NCI-H345 (cell line): ENCODE measurements around the gene FYB1.

ENCODE experiments used
- DNase-seq: peaks from one replicate; lab custom pipeline; 2025; lab: John Stamatoyannopoulos, UW

The FYB1 gene

DNA sequence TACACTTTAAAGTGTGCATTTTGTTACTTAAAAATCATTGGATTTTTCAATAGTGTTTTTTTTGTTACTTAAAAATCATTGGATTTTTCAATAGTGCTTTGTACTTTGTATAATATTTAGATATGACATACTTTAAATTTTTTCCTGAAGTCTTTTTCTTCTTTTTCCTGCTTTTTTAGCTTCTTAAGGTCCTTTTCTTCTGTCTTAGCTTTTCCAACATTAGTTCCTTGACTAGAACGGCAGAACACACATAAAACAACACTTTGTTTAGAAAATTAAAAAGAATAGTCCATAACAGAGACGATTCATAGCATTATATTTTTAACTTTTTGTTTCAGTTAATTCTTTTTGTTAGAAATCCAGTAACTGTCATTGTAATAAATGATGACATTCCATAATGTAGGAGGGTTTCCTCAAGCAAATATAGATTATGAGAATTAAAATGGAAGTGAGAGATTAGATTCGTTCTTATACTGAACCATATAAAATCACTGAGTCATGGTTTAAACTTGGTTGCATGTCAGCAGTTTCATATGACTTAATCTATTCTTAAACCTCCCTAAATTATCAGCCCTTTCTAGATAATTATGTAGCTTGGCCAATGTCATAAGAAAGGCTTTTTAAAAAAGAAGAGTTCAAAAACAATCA, 99.8 kb downstream of the FYB1 start:
- DNase-seq: no peak

DNA sequence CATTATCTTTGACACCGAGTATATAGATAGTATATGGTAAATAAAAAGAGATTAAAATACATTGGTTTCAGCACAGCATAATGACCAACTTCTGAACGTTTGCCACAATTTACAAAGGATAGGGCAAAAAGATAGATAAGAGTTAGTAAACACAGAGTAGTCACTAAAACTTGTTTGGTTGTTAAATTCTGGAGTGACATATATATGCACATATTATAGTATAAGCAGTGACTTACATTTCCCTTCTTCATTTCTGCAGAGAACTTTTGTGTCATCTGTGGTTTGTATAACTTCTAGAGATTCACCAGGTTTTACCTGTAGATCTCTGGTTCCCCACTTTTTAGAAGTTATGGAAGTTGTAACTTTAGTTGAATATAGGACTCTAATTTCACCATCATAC, 100.7 kb downstream of the FYB1 start:
- DNase-seq: no peak

DNA sequence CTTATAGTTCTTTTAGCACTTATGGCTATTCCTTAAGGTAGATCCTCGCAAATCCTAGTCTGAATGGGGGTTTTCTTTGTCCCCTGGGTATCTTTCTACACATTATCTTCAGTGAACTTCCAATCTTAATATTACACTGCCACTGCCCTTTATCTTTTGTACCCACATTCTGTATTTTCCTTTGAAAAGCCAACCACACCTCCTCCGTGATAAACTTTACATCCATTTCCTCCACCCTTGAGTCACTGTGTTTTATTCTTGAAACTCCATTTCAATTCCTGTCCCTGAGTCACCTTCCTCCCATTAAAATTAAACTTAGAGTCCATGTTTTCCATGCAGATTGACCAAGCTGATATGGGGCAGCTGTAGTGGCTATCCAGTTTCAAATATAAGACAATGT, 102.0 kb downstream of the FYB1 start:
- DNase-seq: no peak

DNA sequence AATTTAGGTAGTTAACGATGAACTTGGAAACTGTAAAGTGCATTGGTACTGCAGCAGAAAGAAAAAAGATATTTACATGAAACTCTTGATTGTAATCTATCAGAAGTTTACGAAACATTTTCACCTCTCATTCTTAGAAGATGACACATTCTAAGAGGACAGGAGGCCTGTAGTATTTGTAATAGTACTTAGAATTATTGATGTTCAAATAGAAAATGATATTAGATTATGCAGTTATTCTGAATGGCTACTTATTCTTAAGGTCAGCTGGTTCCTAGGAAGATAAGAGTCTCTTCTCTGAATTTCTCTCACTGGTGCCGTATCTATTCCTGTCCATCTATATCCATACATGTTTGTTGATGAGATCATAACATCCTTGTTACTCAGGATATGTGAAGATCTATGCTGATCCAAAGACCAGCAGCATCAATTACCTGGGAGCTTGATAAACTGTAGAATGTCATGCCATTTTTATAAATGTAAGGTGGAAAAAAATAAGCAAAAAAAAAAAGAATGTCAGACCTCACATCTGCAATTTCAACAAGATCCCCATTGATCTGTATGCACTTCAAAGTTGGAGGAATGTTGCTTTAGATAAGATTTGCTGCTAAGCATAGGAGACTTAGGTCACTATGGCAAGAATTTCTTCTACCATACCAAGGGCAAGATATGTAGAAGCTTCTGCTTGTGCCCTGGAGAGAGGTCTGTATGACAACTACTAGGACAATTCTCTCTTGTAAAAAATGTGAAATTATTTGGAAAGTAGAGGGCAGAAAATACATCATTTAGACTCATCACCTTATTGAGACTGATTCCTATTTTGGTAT, 102.8 kb downstream of the FYB1 start:
- DNase-seq: no peak

DNA sequence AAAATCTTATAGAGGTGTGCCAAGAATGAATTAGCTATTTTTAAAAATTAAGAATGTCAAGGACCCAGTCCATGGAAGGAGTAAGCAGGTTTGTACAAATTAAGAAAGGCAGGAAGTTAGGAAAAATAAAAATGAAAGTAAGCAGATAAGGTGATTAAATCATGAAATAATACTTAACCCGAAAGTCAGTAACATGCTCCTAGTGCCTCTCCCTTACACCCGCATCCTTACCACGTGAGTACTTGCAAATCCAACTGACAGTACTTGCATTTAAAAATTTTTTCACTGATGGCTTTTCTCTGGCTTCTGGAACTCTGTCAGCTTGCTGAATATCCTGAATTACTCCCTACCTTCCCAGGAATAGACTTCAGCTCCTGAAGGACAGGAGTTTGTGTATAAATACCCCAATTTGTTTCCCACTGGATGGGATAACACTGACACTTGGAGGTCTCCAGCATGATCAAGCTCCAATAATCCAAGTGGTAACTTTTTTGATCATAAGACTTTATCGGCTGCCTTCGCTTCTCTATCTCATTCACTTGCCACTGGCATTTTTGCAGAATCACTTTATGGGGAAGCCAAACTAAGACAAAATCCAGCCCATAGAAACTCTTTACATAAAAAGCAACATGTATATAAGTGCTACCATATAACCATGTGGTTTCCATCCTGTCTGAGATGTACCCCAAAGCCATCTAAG, 103.6 kb downstream of the FYB1 start:
- DNase-seq: no peak

DNA sequence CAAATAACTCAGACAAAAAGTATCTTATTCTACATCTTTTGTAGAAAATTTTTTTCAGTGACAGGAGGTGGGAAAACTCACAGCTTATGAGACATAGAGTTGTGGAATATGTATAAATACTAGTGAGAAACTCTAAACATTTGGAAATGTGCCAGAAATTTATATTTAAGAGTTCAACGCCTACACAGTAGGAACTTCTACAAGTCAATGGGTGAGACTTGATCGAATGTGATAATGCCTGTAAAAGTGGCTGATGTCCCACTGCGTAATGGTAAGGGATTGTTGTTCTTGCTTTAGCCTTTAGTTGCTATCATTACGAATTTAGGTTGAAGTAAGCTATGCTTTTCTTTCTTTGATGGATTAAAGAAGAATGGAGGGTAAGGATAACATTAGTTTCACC, 105.2 kb downstream of the FYB1 start:
- no peak for DNase-seq

DNA sequence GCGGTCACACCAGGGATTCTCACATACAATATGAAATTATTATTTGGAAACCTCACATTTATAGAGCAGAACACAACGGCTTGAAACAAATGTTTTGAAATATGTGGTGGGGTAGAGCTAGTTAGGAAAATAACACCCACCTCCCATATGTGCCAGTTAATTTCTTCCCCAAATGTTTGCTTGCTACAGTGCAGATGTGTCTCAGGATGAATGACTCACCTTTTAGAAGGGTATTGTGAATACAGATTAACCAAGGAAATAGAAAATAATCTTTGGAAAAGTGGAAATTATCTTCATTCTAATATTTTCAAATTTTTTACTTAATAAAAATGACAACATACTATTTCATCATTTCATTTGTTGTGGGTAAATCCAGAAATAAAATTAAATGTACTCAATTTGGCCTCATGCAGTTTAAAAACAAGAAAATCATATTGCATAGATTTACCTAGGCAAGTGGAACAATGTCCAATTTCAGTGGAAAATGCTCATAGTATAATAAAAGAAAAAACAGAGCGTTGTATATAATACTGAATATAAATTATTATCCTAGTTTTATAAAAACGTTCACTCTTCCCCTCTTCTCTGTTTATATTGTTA, 105.9 kb downstream of the FYB1 start:
- DNase-seq: no peak

DNA sequence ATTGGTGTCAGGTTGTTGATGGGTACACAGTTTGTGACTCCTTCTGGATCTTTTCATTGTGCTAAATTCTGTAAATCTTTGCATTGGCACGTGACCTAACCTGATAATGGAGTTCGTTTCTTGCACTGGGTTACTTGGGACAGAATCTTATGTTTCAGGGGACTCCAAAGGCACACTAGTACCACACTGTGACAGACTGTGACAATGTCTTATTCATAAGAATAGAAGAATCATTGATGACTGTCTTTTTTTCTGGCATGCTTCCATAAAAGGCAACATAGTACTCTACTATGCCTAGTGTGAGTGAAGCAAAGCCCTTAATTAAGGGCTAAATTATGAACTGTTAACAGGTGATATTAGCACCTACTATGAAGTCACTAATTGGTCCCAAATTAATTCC, 109.8 kb downstream of the FYB1 start:
- DNase-seq: no peak

DNA sequence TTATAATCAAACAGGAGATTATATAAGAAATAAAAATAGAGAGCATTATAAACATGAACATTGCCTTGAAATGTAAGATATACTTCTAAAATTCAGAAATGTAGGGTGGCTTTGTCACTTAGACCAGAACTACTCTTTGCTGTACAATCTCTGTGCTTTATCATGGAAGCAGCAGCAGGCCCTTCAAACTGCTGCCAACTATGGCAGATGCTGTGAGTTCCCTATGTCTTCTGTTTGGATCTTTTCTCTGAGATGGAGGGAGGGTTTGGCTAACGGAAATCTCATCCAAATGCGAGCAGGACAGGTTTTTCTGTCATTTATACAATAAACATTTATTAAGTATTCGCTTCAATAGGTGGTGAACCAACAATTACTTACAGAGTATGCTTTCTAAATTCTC, 110.4 kb downstream of the FYB1 start:
- no peak for DNase-seq

DNA sequence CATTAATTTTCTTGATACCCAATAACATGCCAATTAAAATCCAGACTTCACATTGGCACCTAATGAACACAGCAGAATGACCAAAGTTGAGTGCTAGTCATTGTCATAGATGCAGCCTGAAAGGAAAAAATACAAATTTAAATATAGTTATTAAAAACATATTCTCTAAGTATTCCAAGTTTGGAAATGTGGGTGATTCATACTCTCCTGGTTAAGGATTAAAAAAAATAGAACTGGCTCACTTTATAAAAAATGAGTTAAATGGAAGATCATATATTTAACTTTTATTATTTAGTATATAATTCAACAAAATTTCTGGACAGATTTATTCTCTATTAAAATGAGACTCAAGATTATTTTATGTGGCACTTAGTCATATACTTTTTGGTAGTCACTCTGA, 112.0 kb downstream of the FYB1 start:
- DNase-seq: no peak

DNA sequence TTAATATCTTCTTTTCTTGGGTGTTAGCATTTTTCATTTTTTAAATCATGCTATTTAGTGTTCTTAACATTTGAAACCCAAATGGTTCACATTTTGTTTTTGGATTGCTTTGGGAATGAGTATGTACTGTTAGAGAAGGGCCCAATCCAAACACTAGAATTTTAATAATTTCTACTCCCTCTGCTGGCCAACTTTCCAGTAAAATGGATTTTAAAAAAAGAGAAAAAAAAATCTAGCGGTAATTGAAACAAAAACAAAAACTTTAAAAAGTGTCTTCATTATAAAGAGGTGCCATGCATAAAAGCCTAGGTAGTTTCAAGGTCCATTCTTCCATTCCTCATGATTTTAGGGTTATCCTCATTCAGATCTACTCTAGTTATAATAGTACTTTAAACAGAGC, 113.0 kb downstream of the FYB1 start:
- no peak for DNase-seq

DNA sequence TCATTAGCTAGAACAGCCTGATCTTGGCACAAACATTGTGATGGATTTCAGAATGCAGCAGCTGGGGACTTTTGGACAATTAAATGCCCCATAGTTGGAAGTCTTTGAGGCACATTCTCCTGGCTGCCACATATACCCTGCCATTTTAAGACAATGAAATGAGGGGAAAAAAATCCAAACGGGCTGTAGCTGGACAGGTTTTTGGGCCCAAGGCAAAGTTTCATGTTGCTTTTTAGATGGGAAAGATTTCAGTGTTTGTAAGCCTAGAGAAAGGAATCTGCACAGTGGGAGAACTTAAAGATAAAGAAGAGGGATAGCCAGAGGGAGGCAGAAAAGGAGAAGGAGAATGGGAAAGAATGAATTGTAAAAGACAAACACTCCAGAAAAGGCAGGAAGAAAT, 115.1 kb downstream of the FYB1 start:
- DNase-seq: no peak

DNA sequence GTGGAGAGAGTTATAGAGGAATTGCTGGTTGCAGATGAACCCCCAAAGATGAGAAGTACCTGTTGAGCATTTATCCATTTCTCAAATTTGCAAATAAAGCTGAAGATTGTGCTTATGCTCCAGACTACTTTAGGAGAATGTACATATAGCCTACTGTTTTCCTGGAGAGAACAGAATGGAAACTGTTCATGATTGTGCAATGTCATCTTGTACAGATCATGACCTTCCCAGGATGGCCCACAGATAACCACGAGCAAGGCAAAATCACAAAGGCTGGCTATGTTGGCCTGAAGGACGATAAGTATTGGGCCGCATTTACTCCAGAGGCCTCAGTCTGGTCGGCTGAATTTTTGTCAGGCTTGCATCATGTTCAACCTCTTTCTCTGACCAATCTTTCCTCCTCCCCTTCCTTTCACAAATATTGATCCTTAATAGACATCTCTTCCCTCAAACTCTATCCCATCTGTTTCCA, 116.6 kb downstream of the FYB1 start:
- no peak for DNase-seq

DNA sequence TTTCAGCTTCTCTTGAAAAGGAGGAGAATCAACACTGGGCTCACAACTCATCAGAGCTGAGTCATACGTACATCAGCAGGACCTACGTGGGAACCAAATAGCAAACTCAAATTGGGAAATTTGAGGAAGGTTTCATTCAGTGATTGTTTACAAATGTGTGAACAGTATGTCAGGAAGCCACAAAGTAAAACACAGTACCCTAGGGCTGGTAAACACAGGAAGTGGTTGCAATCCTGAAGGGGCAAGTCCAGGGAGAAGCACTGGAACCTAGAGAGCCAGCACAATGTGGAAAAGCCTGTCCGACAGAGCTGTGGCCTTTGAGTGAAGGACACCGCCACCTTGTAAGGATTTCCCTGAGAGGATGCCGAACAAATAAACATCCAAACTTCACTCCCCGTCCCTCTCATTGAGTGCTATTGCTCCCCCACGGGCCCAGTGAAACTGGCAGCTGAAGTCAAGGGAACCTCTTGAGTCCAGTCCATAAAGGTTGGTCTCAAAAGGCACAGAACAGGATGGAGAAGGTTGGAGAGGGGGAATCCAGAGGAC, 118.4 kb downstream of the FYB1 start:
- DNase-seq: no peak

DNA sequence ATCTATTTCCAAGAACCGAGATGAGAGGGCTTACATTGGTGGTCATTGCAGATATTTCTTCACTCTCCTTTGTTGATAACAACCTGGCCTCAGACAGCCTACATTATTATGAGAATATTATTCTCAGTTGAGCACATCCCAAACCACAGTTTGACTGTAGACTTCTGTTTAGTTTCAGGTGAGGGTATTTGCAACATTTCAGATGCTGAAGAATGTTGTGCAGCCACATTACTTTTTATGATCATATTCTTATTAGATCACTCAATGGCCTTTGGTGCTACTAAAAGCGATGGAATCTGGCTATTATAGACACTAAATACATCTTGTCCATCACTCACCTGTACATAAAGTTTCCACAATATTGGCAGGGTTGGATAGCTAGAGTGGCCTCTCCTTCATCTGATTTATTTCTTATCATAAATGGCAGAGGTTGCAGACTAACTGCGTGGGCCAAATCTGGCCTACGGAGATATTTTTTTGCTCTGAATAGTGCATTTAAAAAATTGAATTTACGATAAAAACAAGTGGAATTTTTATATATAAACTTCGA, 119.0 kb downstream of the FYB1 start:
- DNase-seq: no peak

DNA sequence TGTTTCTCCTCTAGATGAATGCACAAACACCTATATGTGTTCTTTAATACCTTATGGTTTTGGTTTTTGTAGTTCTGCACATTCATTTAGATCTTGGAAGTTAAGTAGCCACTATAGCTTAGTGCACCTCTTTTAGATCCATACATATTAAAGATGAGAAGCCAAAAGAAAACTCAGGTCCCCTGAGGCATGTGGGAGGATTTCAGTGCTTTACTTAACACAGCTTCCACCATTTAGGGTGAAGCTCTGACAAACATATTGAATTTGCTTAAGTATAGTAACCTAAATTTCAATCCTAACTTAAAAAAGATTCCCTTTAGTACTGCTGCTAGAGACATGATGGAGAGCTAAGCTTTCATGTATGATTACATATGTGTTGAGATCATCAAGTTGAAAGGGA, 119.5 kb downstream of the FYB1 start:
- DNase-seq: no peak

DNA sequence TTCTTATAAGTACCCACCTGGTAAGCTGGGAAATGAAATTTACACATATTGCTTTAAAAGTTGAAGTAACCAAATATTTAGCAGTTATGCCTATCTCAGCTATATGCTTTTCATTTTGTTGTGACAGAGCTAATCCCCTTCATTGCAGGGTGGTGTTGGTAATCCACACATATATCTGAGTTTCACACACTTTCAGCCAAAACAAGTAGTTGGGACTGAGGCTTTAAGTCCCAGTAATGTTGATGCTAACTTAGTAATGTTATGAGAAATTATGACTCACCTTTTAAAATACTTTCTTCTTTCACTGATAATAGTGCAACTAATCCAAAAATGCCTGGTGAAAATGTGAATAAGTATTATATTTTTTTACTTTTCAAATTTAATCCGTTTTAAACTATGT, 126.0 kb downstream of the FYB1 start:
- no peak for DNase-seq

DNA sequence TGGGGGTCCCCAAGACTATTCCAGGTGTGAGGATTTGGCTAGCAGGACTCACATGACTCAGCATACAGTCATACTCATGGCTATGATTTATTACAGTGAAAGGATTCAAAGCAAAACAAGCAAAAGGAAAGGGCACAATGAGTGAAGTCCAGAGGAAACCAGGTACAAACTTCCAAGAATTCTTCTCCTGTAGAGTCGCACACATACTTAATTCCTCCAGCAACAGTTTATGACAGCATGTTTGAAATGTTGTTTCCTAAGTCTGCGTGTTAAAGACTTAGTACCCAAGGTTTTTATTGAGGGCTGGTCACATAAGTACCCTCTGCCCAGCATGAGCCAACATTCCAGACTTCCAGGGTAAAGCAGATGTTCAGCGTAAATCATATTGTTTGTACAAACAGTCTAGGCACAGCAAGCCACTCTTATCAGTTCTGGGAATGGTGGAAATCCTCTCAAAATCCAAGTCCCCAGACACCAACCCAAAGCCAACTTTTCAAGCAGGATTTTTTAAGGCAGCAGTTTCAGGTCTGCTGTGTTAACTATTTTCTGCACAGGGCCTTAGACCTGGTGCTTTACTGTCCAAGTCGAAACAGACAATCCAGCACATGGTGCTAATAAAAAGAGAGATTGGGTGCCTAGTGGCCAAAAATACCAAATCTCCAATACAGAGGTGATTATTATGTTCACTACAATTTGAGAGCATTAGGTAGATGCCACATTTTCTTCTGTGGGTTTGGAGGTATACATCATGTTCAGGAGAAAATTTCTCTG, 126.6 kb downstream of the FYB1 start:
- DNase-seq: no peak

DNA sequence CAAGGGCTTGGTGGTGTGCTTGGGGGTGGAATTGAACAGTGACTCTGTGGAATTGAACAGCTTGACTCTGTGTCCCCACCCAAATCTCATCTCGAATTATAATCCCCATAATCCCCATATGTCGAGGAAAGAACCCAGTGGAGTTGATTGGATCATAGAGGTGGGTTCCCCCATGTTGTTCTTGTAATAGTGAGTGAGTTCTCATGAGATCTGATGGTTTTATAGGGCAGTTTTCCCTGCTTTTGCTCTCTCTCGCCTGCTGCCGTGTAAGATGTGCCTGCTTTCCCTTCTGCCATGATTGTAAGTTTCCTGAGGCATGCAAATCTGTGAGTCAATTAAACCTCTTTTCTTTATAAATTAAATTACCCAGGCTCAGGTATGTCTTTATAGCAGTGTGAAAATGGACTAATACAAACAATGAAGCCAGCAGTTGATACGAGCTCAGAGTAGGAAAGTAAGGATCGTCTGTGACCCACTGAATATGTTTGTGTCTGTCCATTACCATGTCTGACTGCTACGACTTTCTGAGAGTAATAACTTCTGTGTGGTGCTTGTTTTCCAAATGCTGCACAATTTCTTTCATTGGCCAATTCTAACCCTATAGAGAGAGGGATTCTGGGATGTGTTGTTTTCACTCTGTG, 127.3 kb downstream of the FYB1 start:
- no peak for DNase-seq

DNA sequence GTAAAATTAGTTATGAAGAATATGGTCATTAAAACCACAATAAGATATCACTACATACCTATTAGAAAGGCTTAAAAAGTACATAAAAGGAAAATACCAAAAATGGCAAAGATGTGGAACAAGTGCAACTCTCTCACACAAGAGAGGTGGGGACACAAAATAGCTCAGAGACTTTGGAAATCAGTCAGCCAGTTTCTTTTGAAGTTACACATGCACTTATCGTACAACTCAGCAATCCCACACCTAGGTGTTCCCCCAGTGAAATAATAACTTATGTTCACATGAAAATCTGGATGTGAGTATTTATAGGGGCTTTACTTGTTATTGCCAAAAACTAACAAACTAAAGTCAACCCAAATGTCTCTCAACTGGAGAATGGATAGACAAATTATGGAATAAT, 135.4 kb downstream of the FYB1 start:
- no peak for DNase-seq

DNA sequence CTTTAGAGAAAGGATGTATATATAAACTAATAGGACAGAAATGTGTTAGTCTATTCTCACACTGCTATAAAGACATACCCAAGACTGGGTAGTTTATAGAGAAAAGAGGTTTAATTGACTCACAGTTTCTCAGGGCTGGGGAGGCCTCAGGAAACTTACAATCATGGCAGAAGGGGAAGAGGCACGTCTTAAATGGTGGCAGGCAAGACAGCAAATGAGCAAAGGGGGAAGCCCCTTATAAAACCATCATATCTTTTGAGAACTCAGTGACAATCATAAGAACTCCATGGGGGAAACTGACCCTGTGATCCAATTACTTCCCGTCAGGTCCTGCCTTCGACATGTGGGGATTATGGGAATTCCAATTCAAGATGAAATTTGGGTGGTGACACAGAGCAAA, 136.4 kb downstream of the FYB1 start:
- no peak for DNase-seq
